Astrocyte (in vitro differentiated cells and primary cell): ENCODE measurements around the gene CSNK2A1.

Experiments used
- EZH2 ChIP-seq: IDR thresholded peaks from 2 replicates; pipeline ENCODE4 v1.6.1; 2012; ENCODE audit warnings: mild to moderate bottlenecking, low read length, inconsistent platforms; ENCODE audit not compliant: insufficient read depth
- TF ChIP-seq, protein P1 (sequence below): IDR thresholded peaks from 2 replicates; pipeline ENCODE4 v1.5.1; 2011; ENCODE audit warnings: low read depth, mild to moderate bottlenecking, inconsistent platforms, low read length, moderate library complexity; ENCODE audit not compliant: insufficient read depth

DNA sequence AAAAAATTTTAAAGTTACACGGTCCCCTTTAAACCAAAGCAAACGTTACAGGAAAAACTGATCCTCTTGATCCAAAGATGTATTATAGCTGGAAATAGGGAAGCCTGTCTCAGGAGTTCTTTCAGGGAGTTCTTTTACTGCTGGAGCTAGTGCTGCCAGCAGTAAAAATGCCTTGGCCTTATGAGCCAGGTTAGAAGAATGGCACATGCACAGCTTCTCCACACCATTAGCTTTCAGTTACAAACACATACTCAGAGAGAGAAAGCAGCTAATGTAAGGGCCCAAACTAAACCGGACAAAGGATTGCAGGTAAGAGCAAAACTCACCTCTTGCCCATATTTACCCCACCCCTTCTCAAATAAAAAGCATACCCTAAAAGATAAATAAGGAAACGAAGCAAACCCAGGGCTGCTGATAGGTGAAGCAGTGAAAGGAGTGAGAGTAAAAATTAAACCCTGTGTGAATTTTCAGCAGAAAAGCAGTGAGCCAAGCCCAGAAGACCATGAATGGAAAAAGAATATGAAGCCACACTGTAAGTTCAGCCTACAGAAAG lies 100.3 kb downstream of the CSNK2A1 start:
- TF ChIP-seq, protein P1, sequence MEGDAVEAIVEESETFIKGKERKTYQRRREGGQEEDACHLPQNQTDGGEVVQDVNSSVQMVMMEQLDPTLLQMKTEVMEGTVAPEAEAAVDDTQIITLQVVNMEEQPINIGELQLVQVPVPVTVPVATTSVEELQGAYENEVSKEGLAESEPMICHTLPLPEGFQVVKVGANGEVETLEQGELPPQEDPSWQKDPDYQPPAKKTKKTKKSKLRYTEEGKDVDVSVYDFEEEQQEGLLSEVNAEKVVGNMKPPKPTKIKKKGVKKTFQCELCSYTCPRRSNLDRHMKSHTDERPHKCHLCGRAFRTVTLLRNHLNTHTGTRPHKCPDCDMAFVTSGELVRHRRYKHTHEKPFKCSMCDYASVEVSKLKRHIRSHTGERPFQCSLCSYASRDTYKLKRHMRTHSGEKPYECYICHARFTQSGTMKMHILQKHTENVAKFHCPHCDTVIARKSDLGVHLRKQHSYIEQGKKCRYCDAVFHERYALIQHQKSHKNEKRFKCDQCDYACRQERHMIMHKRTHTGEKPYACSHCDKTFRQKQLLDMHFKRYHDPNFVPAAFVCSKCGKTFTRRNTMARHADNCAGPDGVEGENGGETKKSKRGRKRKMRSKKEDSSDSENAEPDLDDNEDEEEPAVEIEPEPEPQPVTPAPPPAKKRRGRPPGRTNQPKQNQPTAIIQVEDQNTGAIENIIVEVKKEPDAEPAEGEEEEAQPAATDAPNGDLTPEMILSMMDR = no peak
- no peak for TF ChIP-seq EZH2
